SK-N-SH (cell line): ENCODE data around the gene PCDHA12. TPM values are rescaled to one million over a fixed set of nuclear protein-coding genes. Genes with fewer than 3 reads are reported as not detected.

Source experiments
- CTCF ChIA-PET: fragments of 300-600, 350-600 bp; formaldehyde crosslinking; extraction: SDS; loops from one replicate; lab custom pipeline; 2021; lab: Yijun Ruan, JAX
- POLR2A ChIA-PET: fragments of 350-600 bp; sonication (Branson Sonifier 250); formaldehyde crosslinking; extraction: SDS; loops from one replicate; lab custom pipeline; 2020; ENCODE audit warnings: antibody characterized with exemption, inconsistent platforms; lab: Yijun Ruan, JAX
- DNase-seq: peaks from one replicate; pipeline ENCODE4 v3.0.0; 2012
- H2AFZ ChIP-seq: fragments of 200-600 bp; sonication (generic); 2 replicates; pipeline ENCODE4 v1.8.1; 2016; ENCODE audit warnings: antibody characterized with exemption, mild to moderate bottlenecking, low read depth
- H3F3A ChIP-seq: fragments of 200-600 bp; sonication (generic); replicated peaks from 2 replicates; pipeline ENCODE3; 2016; ENCODE audit warnings: antibody characterized with exemption, mild to moderate bottlenecking; ENCODE audit not compliant: insufficient read depth
- H3K27ac ChIP-seq, 2 experiments: fragments of 200-500 bp in 1 of 2; fragments of 200-600 bp in 1 of 2; sonication (Bioruptor generic) in 1 of 2; sonication (generic), shearing (Covaris generic) in 1 of 2; 2 replicates each; pipeline versions ENCODE4 v1.5.1 to v1.6.1; 2014 to 2016; ENCODE audit warnings: low read depth in 2 of 2, inconsistent platforms in 1 of 2, low read length in 1 of 2, mild to moderate bottlenecking in 1 of 2, mixed read lengths in 1 of 2
- H3K27me3 ChIP-seq: fragments of 200-600 bp; sonication (generic), shearing (Covaris generic); 2 replicates; pipeline ENCODE4 v1.6.1; 2016; ENCODE audit warnings: mixed run types; ENCODE audit not compliant: insufficient read depth
- H3K36me3 ChIP-seq, 2 experiments: fragments of 200-500 bp in 1 of 2; fragments of 200-600 bp in 1 of 2; sonication (Bioruptor generic) in 1 of 2; sonication (generic) in 1 of 2; replicated peaks in 1 of 2; 2 replicates each; pipeline versions ENCODE3 to v1.5.1; 2014 to 2016; ENCODE audit warnings: low read length in 1 of 2, mild to moderate bottlenecking in 1 of 2; ENCODE audit not compliant: insufficient read depth in 2 of 2, control insufficient read depth in 1 of 2
- H3K4me1 ChIP-seq, 2 experiments: fragments of 200-500 bp in 1 of 2; fragments of 200-600 bp in 1 of 2; sonication (Bioruptor generic) in 1 of 2; sonication (generic), shearing (Covaris generic) in 1 of 2; 2 replicates each; pipeline versions ENCODE4 v1.5.1 to v1.6.1; 2014 to 2016; ENCODE audit warnings: low read depth in 1 of 2, low read length in 1 of 2, mixed run types in 1 of 2; ENCODE audit not compliant: insufficient read depth in 2 of 2, control insufficient read depth in 1 of 2
- H3K4me2 ChIP-seq: fragments of 200-600 bp; sonication (generic), shearing (Covaris generic); 2 replicates; pipeline ENCODE4 v1.6.1; 2017; ENCODE audit warnings: mixed run types
- H3K4me3 ChIP-seq, 2 experiments: fragments of 200-500 bp in 1 of 2; fragments of 200-600 bp in 1 of 2; sonication (Bioruptor generic) in 1 of 2; sonication (generic), shearing (Covaris generic) in 1 of 2; 2 replicates each; pipeline versions ENCODE4 v1.5.1 to v1.8.1; 2014 to 2016; ENCODE audit warnings: low read depth in 2 of 2, inconsistent platforms in 1 of 2, low read length in 1 of 2, mild to moderate bottlenecking in 1 of 2, mixed read lengths in 1 of 2, moderate library complexity in 1 of 2
- H3K79me2 ChIP-seq: fragments of 200-600 bp; sonication (generic); 2 replicates; pipeline ENCODE4 v1.8.1; 2017; ENCODE audit warnings: mild to moderate bottlenecking; ENCODE audit not compliant: insufficient read depth
- H3K9ac ChIP-seq: fragments of 200-600 bp; sonication (generic); 2 replicates; pipeline ENCODE4 v1.6.1; 2017; ENCODE audit warnings: mixed run types
- H3K9me2 ChIP-seq: fragments of 200-600 bp; sonication (generic); 2 replicates; pipeline ENCODE4 v1.6.1; 2017; ENCODE audit warnings: mixed run types
- H3K9me3 ChIP-seq: fragments of 200-600 bp; sonication (generic); 2 replicates; pipeline ENCODE4 v1.6.1; 2017; ENCODE audit warnings: mixed run types, mild to moderate bottlenecking, moderate library complexity
- H4K20me1 ChIP-seq: fragments of 200-600 bp; sonication (generic); 2 replicates; pipeline ENCODE4 v1.6.1; 2017; ENCODE audit warnings: mild to moderate bottlenecking, mixed run types; ENCODE audit not compliant: insufficient read depth
- ELF1 ChIP-seq: IDR thresholded peaks from 2 replicates; pipeline ENCODE4 v1.4.0; 2012
- EZH2phosphoT487 ChIP-seq: fragments of 200-600 bp; sonication (generic); IDR thresholded peaks from 2 replicates; pipeline ENCODE4 v1.6.1; 2017; ENCODE audit warnings: low read depth, mixed run types, mild to moderate bottlenecking, antibody characterized with exemption, moderate library complexity, borderline replicate concordance
- FOXM1 ChIP-seq: IDR thresholded peaks from 2 replicates; pipeline ENCODE4 v1.4.0; 2012; ENCODE audit warnings: low read depth, mild to moderate bottlenecking
- GABPA ChIP-seq: IDR thresholded peaks from 2 replicates; pipeline ENCODE4 v1.4.0; 2012; ENCODE audit warnings: low read depth, mild to moderate bottlenecking
- GATA2 ChIP-seq: sonication (generic); formaldehyde crosslinking; IDR thresholded peaks from 2 replicates; pipeline ENCODE4 v1.5.0; 2020; ENCODE audit warnings: mild to moderate bottlenecking, missing genetic modification reagents
- JUND ChIP-seq: IDR thresholded peaks from 2 replicates; pipeline ENCODE4 v1.4.0; 2012
- MEF2A ChIP-seq: IDR thresholded peaks from 2 replicates; pipeline ENCODE4 v1.4.0; 2012; ENCODE audit warnings: low read depth, borderline replicate concordance
- MXI1 ChIP-seq: IDR thresholded peaks from 2 replicates; pipeline ENCODE4 v1.6.1; 2012; ENCODE audit warnings: mild to moderate bottlenecking, low read depth, low read length, improper control_type of control experiment
- NFIC ChIP-seq: IDR thresholded peaks from 2 replicates; pipeline ENCODE4 v1.4.0; 2012; ENCODE audit warnings: borderline replicate concordance
- NRF1 ChIP-seq: IDR thresholded peaks from 2 replicates; pipeline ENCODE4 v1.6.1; 2012; ENCODE audit warnings: low read depth, mild to moderate bottlenecking, low read length
- RCOR1 ChIP-seq: fragments of 150-350 bp; IDR thresholded peaks from 2 replicates; pipeline ENCODE4 v1.6.1; 2017; ENCODE audit warnings: antibody characterized with exemption, low read length
- RFX5 ChIP-seq: IDR thresholded peaks from 2 replicates; pipeline ENCODE4 v1.6.1; 2012; ENCODE audit warnings: mild to moderate bottlenecking, improper control_type of control experiment, low read length
- RXRA ChIP-seq: IDR thresholded peaks from 2 replicates; pipeline ENCODE4 v1.4.0; 2012; ENCODE audit warnings: low read depth, mild to moderate bottlenecking, borderline replicate concordance
- TAF1 ChIP-seq: IDR thresholded peaks from 2 replicates; pipeline ENCODE4 v1.6.1; 2012; ENCODE audit warnings: low read depth, mild to moderate bottlenecking, low read length, moderate library complexity, borderline replicate concordance
- TCF12 ChIP-seq: IDR thresholded peaks from 2 replicates; pipeline ENCODE4 v1.4.0; 2012
- TEAD4 ChIP-seq: IDR thresholded peaks from 2 replicates; pipeline ENCODE4 v1.4.0; 2012; ENCODE audit warnings: mild to moderate bottlenecking, borderline replicate concordance; ENCODE audit not compliant: insufficient read depth
- WGBS: methylation state at CpG from one replicate; pipeline ENCODE4 v1.1.6; 2017; ENCODE audit warnings: low lambda C conversion rate; 5-methylcytosine and 5-hydroxymethylcytosine counted together
- polyA plus RNA-seq, 3 experiments: library from polyadenylated mRNA; depleted of rRNA; stranded (reverse); fragments of >200 nt; gene quantifications; 2 replicates each; pipeline ENCODE4 v1.2.3, GENCODE V29; 2012
- TF ChIP-seq, protein P1 (sequence below): fragments of 150-350 bp; IDR thresholded peaks from 2 replicates; pipeline ENCODE4 v1.6.1; 2016; ENCODE audit warnings: mild to moderate bottlenecking, low read depth, low read length
- TF ChIP-seq, protein P2 (sequence below): IDR thresholded peaks from 2 replicates; pipeline ENCODE4 v1.4.0; 2012; ENCODE audit warnings: low read depth, borderline replicate concordance
- TF ChIP-seq, protein P3 (sequence below): fragments of 150-350 bp; IDR thresholded peaks from 2 replicates; pipeline ENCODE4 v1.6.1; 2017; ENCODE audit warnings: antibody characterized with exemption, low read length, low read depth, borderline replicate concordance
- TF ChIP-seq, protein P4 (sequence below): IDR thresholded peaks from 2 replicates; pipeline ENCODE4 v1.4.0; 2012; ENCODE audit warnings: low read depth

PCDHA12 gene
- polyA plus RNA-seq, 1 of the 3 experiments (the other 2 are of a cell fraction), result 0.54 TPM

DNA sequence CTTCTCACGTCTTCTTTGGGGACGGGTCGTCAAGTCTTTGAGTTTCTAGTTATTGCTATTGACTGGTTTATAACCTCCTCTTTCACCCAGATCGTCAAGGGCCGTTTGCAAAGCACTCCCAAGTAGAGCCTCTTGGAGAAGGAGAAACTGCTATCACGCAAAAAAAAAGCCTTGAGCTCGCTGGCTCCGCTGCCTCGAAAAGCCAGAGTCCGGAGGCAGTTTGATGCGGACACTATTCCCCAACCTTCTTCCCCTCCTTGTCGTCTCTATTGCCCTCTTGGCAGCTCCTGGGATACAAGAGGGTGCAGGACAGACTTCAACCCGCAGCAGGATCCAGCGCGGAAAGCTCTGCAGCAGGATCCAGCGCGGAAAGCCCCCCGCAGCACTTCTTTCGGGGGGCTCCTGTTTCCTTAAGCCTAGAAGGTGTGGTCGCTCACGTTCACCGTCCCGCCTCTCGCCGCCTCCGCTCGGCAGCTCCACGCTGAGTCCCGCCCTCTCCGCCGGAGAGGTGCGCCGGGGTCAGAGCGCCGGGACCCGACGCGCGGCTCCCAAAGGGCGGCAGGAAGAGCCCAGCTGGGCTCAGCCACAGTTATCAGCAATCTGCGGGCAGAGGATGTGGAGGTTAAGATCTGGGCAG is 50.8 kb downstream of the PCDHA12 start, which contains the start of gene PCDHAC1:
Gene PCDHAC1 (plus strand): TSS at position 494 of the 637 bp plus-strand sequence. CDS start 594 bp downstream, outside the sequence.
- Histone ChIP-seq H2AFZ (peak within 1 kb of the TSS; percentile 84; the same call in 1 of the 2 replicates), H3K4me1 (peaks cover 0 to 7% of the 10 kb centered on the region in 2 experiments; a peak in 2 of 4 replicates), H3K9me2 (no peaks in the 10 kb centered on the region), H3F3A (no peaks in the 10 kb centered on the region), H3K27ac (peak within 1 kb of the TSS in 1 of 2 experiments; percentile 79; a peak in 2 of 4 replicates), H3K36me3 (no peaks in the 10 kb centered on the region), H3K79me2 (no peaks in the 10 kb centered on the region), H4K20me1 (no peaks in the 10 kb centered on the region), H3K9me3 (no peaks in the 10 kb centered on the region), H3K27me3 (no peaks in the 10 kb centered on the region), H3K4me3 (peak within 1 kb of the TSS; percentile 54 to 62), H3K9ac (no peak within 1 kb of the TSS), H3K4me2 (peak within 1 kb of the TSS; percentile 81)
- ChIA-PET CTCF (interaction anchor here (0.6 to 5.0 kb wide), 45 partner anchors 9 to 251 kb away, joined by 3 to 194 read pairs (median 6); partner anchors contain the start of genes PCDHA10, PCDHA12, PCDHA4 and PCDHA5), POLR2A (interaction anchor here (0.9 to 2.8 kb wide), 8 partner anchors 10 to 120 kb away, joined by 3 to 54 read pairs (median 6); partner anchors contain the start of genes PCDHA8 and PCDHAC2)
- 7% methylated on average over 33 of the region's 41 CpGs for WGBS
- no peak for TF ChIP-seq RCOR1
- TF ChIP-seq NRF1, result peak; percentile 17; the same call in 1 of the 2 replicates
- TF ChIP-seq, protein P1, sequence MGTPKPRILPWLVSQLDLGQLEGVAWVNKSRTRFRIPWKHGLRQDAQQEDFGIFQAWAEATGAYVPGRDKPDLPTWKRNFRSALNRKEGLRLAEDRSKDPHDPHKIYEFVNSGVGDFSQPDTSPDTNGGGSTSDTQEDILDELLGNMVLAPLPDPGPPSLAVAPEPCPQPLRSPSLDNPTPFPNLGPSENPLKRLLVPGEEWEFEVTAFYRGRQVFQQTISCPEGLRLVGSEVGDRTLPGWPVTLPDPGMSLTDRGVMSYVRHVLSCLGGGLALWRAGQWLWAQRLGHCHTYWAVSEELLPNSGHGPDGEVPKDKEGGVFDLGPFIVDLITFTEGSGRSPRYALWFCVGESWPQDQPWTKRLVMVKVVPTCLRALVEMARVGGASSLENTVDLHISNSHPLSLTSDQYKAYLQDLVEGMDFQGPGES, result no peak
- peak; percentile 68; the same call in 1 of the 2 replicates for TF ChIP-seq MXI1
- DNase-seq, result peak; percentile 85

DNA sequence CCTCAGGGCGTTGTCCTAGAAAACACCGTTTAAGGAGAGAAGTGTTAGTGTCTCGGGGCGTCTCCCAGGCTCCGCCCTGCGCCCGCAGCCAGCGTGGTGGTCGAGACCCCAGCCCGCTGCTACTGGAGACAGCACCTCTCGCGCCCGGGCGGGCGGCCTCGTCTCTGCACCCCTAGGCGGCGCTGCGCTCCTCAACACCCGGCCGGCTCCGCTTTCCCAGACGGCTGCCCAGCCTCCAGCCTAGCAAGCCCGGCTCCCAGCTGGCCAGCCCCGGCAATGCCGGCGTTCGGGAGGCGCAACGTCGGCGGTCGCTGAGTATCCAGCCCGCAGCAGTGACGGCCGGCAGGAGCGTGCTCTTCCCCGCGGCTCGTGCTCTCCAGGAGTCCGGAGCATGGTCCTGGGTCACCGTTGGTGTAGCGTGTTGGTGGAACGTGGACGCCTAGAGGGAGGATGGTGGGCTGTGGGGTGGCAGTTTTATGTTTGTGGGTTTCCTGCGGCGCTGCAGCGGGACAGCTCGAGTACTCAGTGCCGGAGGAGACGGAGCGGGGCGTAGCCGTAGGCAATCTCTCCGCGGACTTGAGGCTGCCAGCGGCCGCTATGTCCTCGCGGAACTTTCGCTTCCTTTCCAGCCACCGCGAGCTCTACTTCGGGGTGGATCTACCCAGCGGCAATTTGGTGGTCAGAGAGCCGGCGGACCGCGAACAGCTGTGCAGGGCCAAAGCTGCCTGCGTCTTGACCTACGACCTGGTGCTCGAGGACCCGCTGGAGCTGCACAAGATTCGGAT is 51.5 kb downstream of the PCDHA12 start:
- Histone ChIP-seq H3K4me2 (peak overlapping the region; percentile 81), H3K9me2 (no peaks in the 10 kb centered on the region), H3K4me3 (peak overlapping the region; percentile 54 to 62), H3K79me2 (no peaks in the 10 kb centered on the region), H3K9ac (no peak overlapping the region), H3K9me3 (no peaks in the 10 kb centered on the region), H4K20me1 (no peaks in the 10 kb centered on the region), H3K27ac (peak overlapping the region in 1 of 2 experiments; percentile 79; a peak in 2 of 4 replicates), H3K36me3 (no peaks in the 10 kb centered on the region), H3K4me1 (peaks cover 0 to 7% of the 10 kb centered on the region in 2 experiments; a peak in 2 of 4 replicates), H3F3A (no peaks in the 10 kb centered on the region), H3K27me3 (no peaks in the 10 kb centered on the region), H2AFZ (peak overlapping the region; percentile 84; the same call in 1 of the 2 replicates)
- ChIA-PET CTCF (interaction anchor here (0.5 to 5.0 kb wide), 50 partner anchors 10 to 630 kb away, joined by 3 to 194 read pairs (median 6); partner anchors contain the start of genes PCDHA10, PCDHA12, PCDHA4 and PCDHA5), POLR2A (interaction anchor here (0.9 to 2.8 kb wide), 8 partner anchors 9 to 120 kb away, joined by 3 to 54 read pairs (median 6); partner anchors contain the start of genes PCDHA8 and PCDHAC2)
- peak; percentile 95 for DNase-seq
- 9% methylated on average over 22 of the region's 74 CpGs for WGBS
- TF ChIP-seq TEAD4, result no peak
- no peak for TF ChIP-seq EZH2phosphoT487
- no peak for TF ChIP-seq FOXM1
- TF ChIP-seq, protein P2, sequence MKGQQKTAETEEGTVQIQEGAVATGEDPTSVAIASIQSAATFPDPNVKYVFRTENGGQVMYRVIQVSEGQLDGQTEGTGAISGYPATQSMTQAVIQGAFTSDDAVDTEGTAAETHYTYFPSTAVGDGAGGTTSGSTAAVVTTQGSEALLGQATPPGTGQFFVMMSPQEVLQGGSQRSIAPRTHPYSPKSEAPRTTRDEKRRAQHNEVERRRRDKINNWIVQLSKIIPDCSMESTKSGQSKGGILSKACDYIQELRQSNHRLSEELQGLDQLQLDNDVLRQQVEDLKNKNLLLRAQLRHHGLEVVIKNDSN, result no peak
- TF ChIP-seq NFIC, result no peak
- TF ChIP-seq RFX5, result no peak
- no peak for TF ChIP-seq ELF1
- TF ChIP-seq RXRA, result no peak
- TF ChIP-seq NRF1, result no peak
- TF ChIP-seq, protein P1, result no peak
- no peak for TF ChIP-seq GABPA
- TF ChIP-seq, protein P3, sequence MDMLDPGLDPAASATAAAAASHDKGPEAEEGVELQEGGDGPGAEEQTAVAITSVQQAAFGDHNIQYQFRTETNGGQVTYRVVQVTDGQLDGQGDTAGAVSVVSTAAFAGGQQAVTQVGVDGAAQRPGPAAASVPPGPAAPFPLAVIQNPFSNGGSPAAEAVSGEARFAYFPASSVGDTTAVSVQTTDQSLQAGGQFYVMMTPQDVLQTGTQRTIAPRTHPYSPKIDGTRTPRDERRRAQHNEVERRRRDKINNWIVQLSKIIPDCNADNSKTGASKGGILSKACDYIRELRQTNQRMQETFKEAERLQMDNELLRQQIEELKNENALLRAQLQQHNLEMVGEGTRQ, result no peak
- peak; percentile 56 for TF ChIP-seq GATA2 (CRISPR knock-in tag)
- no peak for TF ChIP-seq MXI1
- TF ChIP-seq JUND, result no peak
- no peak for TF ChIP-seq MEF2A
- TF ChIP-seq, protein P4, sequence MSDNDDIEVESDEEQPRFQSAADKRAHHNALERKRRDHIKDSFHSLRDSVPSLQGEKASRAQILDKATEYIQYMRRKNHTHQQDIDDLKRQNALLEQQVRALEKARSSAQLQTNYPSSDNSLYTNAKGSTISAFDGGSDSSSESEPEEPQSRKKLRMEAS, result 0 out of 2 replicates have a peak, but pooled peaks have one; percentile 21
- TF ChIP-seq TAF1, result no peak
- TF ChIP-seq TCF12, result no peak; the same call in 1 of the 2 replicates
- TF ChIP-seq RCOR1, result no peak
